IPS-18a (cell line): Measurements from ENCODE around the gene C19orf12.
"Not testable (repeated sequence)": the region's sequence is repeated elsewhere in the genome, so short reads cannot be mapped to it uniquely, and the experiment has no call there.

Experiments
- H3K27ac ChIP-seq: one replicate; pipeline ENCODE4 v1.5.1; 2013; ENCODE audit warnings: low read length
- H3K27me3 ChIP-seq: one replicate; pipeline ENCODE4 v1.6.1; 2013; ENCODE audit warnings: mild to moderate bottlenecking, low read length; ENCODE audit not compliant: control insufficient read depth, insufficient read depth
- H3K36me3 ChIP-seq: one replicate; pipeline ENCODE4 v1.6.1; 2013; ENCODE audit warnings: low read depth, low read length; ENCODE audit not compliant: control insufficient read depth
- H3K4me1 ChIP-seq: one replicate; pipeline ENCODE4 v1.6.1; 2013; ENCODE audit warnings: low read depth, low read length; ENCODE audit not compliant: control insufficient read depth
- H3K4me3 ChIP-seq: one replicate; pipeline ENCODE4 v1.5.1; 2013; ENCODE audit warnings: low read length
- H3K9ac ChIP-seq: one replicate; pipeline ENCODE4 v1.6.1; 2013; ENCODE audit warnings: mild to moderate bottlenecking, low read length, moderate library complexity
- H3K9me3 ChIP-seq: one replicate; pipeline ENCODE4 v1.6.1; 2013; ENCODE audit warnings: low read depth, low read length; ENCODE audit not compliant: control insufficient read depth

Gene C19orf12

GRCh38 chr19:29671026-29671392 lies 44.1 kb downstream of the C19orf12 start:
- not testable (repeated sequence) for H3K9me3 ChIP-seq, H3K9ac ChIP-seq, H3K27ac ChIP-seq, H3K27me3 ChIP-seq, H3K4me3 ChIP-seq, H3K4me1 ChIP-seq
- H3K36me3 ChIP-seq = peaks cover 11% of the 10 kb centered on the region

- Histone ChIP-seq H3K4me3 (no peak overlapping the region), H3K27me3 (no peaks in the 10 kb centered on the region), H3K36me3 (peaks cover 7% of the 10 kb centered on the region), H3K27ac (no peak overlapping the region), H3K4me1 (peaks cover 9% of the 10 kb centered on the region), H3K9ac (no peak overlapping the region), H3K9me3 (no peaks in the 10 kb centered on the region)
Measured at GRCh38 chr19:29670255-29670654, 44.8 kb downstream of the C19orf12 start.

- Histone ChIP-seq H3K27ac (no peak overlapping the region), H3K36me3 (no peaks in the 10 kb centered on the region), H3K9ac (no peak overlapping the region), H3K27me3 (peaks cover 8% of the 10 kb centered on the region), H3K4me1 (peaks cover 9% of the 10 kb centered on the region), H3K4me3 (no peak overlapping the region), H3K9me3 (no peaks in the 10 kb centered on the region)
Measured at GRCh38 chr19:29668746-29669609, 46.1 kb downstream of the C19orf12 start.

DNA sequence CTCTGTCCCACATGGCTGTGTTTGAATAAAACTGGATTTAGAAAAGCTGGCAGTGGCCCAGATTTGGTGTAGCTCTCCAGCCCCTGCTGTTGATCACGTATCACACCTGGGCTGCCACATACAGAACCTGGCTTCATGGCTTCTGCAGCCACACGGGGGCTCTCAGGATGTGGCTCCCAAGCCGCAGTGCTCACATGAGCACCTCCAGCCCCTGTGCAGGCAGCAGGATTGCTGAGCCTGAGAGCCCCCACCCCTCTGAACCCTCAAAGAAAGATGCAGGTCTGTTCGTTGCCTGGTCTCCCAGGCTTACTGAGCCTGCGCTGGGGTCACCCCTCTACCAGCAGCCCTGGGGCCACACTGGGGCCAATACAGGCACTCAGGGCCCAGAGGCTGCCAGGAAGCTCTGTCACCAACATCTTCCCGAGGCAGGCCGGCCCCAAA lies 47.1 kb downstream of the C19orf12 start:
- no peaks in the 10 kb centered on the region for H3K9me3 ChIP-seq
- no peak overlapping the region for H3K9ac ChIP-seq
- peaks cover 8% of the 10 kb centered on the region for H3K27me3 ChIP-seq
- no peak overlapping the region for H3K27ac ChIP-seq
- no peak overlapping the region for H3K4me3 ChIP-seq
- H3K4me1 ChIP-seq = peaks cover 9% of the 10 kb centered on the region
- no peaks in the 10 kb centered on the region for H3K36me3 ChIP-seq

DNA sequence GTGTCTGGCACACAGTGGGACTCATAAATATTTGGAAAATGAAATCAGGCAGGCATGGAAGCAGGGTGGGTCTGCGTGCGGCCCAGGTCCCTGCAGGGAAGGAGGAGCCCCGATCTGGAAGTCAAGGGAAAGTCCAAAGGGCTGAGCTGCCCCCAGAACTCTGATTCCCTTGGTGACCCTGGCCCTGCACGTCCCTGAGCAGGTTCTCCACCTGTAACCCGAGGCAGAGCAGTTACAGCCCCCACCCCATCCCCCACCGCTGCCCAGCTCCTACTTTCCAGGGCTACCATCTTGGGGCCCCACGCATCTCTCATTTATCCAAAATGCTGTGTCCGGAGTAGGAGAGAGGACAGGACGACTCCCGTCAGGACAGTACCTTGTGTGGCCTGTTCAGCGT lies 47.7 kb downstream of the C19orf12 start:
- Histone ChIP-seq H3K27me3 (peaks cover 8% of the 10 kb centered on the region), H3K4me1 (peaks cover 9% of the 10 kb centered on the region), H3K36me3 (no peaks in the 10 kb centered on the region), H3K9me3 (no peaks in the 10 kb centered on the region), H3K27ac (no peak overlapping the region), H3K4me3 (peak overlapping the region; percentile 64), H3K9ac (no peak overlapping the region)

DNA sequence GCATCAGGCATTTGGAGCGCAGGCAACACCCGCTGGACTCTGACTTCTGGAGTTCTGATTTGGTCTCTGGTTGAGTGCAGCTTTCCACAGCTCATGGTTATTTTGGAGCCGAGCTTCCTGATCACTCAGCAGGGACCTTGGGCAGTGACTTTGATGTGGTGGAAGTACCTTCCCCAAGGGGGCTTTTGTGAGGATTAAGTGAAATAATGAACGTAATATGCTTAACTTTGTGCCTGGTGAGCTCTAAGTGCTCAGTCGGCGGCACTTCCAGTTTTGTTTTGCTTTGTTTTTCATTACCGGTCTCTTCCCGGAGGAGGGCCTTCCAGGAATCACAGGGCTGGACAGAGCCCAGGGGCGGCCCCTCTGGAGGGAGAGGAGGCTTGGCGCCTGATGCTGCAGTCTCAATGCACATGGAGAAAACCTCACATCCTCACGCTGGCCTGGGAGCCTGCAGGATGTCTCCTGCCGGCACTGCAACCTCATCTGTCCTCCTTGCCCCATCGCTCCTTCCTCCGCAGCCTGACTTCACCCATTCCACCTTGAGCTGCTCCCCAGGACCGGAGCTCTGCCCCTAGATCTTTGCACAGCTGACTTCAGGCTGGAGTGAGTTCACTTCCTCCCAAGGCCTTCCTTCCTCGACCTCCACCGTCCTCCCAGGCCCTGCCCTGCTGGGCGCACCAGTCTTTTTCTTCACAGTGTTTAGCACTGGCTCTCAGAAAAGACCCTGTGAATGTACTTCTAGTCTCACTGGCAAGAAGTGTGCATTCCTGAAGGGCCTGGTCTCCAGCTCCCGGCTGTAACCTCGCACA lies 48.3 kb downstream of the C19orf12 start:
- Histone ChIP-seq H3K27ac (no peak overlapping the region), H3K27me3 (peaks cover 8% of the 10 kb centered on the region), H3K4me3 (peak overlapping the region; percentile 64), H3K36me3 (no peaks in the 10 kb centered on the region), H3K9me3 (no peaks in the 10 kb centered on the region), H3K9ac (no peak overlapping the region), H3K4me1 (peaks cover 9% of the 10 kb centered on the region)

GRCh38 chr19:29665826-29666577 lies 49.1 kb downstream of the C19orf12 start:
- H3K36me3 ChIP-seq = no peaks in the 10 kb centered on the region
- H3K27me3 ChIP-seq = peaks cover 8% of the 10 kb centered on the region
- peaks cover 9% of the 10 kb centered on the region for H3K4me1 ChIP-seq
- peak overlapping the region; percentile 64 for H3K4me3 ChIP-seq
- H3K9ac ChIP-seq = peak overlapping the region; percentile 47
- no peaks in the 10 kb centered on the region for H3K9me3 ChIP-seq
- H3K27ac ChIP-seq = no peak overlapping the region

GRCh38 chr19:29665215-29665825 lies 49.7 kb downstream of the C19orf12 start, which contains the start of gene PLEKHF1:
Gene PLEKHF1 (plus strand): TSS chr19:29665461. CDS start chr19:29673840, 8,379 bp downstream.
- Histone ChIP-seq H3K27me3 (peaks cover 8% of the 10 kb centered on the region), H3K27ac (no peak within 1 kb of the TSS), H3K4me1 (peaks cover 9% of the 10 kb centered on the region), H3K36me3 (no peaks in the 10 kb centered on the region), H3K9ac (peak within 1 kb of the TSS; percentile 47), H3K4me3 (peak within 1 kb of the TSS; percentile 64), H3K9me3 (no peaks in the 10 kb centered on the region)

DNA sequence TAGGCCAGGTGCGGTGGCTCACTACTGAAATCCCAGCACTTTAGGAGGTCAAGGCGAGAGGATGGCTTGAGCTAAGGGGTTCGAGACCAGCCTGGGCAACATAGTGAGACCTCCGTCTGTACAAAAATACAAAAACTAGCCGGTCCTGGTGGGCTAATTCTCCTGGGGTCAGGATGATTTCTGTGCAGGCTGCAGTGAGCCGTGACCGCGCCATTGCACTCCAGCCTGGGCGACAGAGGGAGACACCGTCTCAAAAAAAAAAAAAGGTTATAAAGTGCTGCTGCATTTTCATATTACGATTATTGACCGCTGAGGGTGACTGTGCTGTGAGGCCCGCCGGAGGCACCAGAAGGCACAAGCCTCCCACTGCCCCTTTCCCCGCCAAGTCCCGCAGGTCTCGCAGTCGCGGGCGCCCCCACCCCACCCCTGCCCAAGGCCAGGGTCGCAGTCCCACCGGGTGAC lies 50.3 kb downstream of the C19orf12 start:
- H3K27me3 ChIP-seq = peaks cover 8% of the 10 kb centered on the region

GRCh38 chr19:29663861-29664752 lies 51.0 kb downstream of the C19orf12 start:
- H3K36me3 ChIP-seq = no peaks in the 10 kb centered on the region
- no peaks in the 10 kb centered on the region for H3K9me3 ChIP-seq
- peaks cover 8% of the 10 kb centered on the region for H3K27me3 ChIP-seq
- H3K4me1 ChIP-seq = peaks cover 9% of the 10 kb centered on the region
- H3K27ac ChIP-seq = no peak overlapping the region
- H3K4me3 ChIP-seq = peak overlapping the region; percentile 64
- H3K9ac ChIP-seq = no peak overlapping the region

More for the DNA sequence above, 50.3 kb downstream of the C19orf12 start:
- Histone ChIP-seq H3K4me1 (peaks cover 9% of the 10 kb centered on the region), H3K9me3 (no peaks in the 10 kb centered on the region), H3K9ac (no peak overlapping the region), H3K4me3 (peak overlapping the region; percentile 64), H3K36me3 (no peaks in the 10 kb centered on the region), H3K27ac (no peak overlapping the region)
